Testis (tissue), 2 donors: ENCODE data around the gene SESTD1.

Experiments used
- CTCF ChIP-seq, 3 experiments: fragments of 450-650 bp in 2 of 3; fragments of 200-600 bp in 1 of 3; sonication (generic) in 1 of 3; IDR thresholded peaks; one replicate each; pipeline ENCODE4 v1.5.1; 2016 to 2019; ENCODE audit warnings: antibody characterized with exemption in 3 of 3, mild to moderate bottlenecking in 2 of 3, moderate library complexity in 1 of 3
- POLR2A ChIP-seq: fragments of 450-650 bp; IDR thresholded peaks from one replicate; pipeline ENCODE4 v1.6.1; 2017; ENCODE audit warnings: antibody characterized with exemption, mild to moderate bottlenecking, moderate library complexity

DNA sequence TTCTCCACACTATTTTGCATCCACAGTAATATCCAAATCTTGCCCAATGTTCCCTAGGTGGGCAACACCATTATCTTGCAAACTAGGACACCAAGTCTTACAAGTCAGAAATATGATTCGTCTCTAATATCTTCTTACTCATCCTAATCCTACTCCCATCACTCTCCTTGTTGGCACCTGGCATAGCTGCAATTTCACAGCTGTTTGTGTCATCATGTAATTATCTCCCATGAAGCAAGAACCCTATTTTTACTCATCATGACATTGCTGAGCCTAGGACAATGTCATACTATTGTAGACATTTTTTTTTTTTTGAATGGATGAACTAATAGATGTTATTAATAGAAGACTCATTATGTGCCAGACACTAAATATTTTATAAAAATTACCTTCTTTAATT, 123.4 kb downstream of the SESTD1 start:
- TF ChIP-seq CTCF (IDR thresholded peaks at IDR 0.05) (no peak), POLR2A (no peak)
